SK-N-SH (cell line): ENCODE results near the gene TMED3. TPM values are rescaled to one million over a fixed set of nuclear protein-coding genes. Genes with fewer than 3 reads are reported as not detected.

Experiments used
- CTCF ChIA-PET: fragments of 300-600, 350-600 bp; formaldehyde crosslinking; extraction: SDS; loops from one replicate; lab custom pipeline; 2021; lab: Yijun Ruan, JAX
- POLR2A ChIA-PET: fragments of 350-600 bp; sonication (Branson Sonifier 250); formaldehyde crosslinking; extraction: SDS; loops from one replicate; lab custom pipeline; 2020; ENCODE audit warnings: antibody characterized with exemption, inconsistent platforms; lab: Yijun Ruan, JAX
- DNase-seq: peaks from one replicate; pipeline ENCODE4 v3.0.0; 2012
- H2AFZ ChIP-seq: fragments of 200-600 bp; sonication (generic); 2 replicates; pipeline ENCODE4 v1.8.1; 2016; ENCODE audit warnings: antibody characterized with exemption, mild to moderate bottlenecking, low read depth
- H3F3A ChIP-seq: fragments of 200-600 bp; sonication (generic); replicated peaks from 2 replicates; pipeline ENCODE3; 2016; ENCODE audit warnings: antibody characterized with exemption, mild to moderate bottlenecking; ENCODE audit not compliant: insufficient read depth
- H3K27ac ChIP-seq, 2 experiments: fragments of 200-500 bp in 1 of 2; fragments of 200-600 bp in 1 of 2; sonication (Bioruptor generic) in 1 of 2; sonication (generic), shearing (Covaris generic) in 1 of 2; 2 replicates each; pipeline versions ENCODE4 v1.5.1 to v1.6.1; 2014 to 2016; ENCODE audit warnings: low read depth in 2 of 2, inconsistent platforms in 1 of 2, low read length in 1 of 2, mild to moderate bottlenecking in 1 of 2, mixed read lengths in 1 of 2
- H3K27me3 ChIP-seq: fragments of 200-600 bp; sonication (generic), shearing (Covaris generic); 2 replicates; pipeline ENCODE4 v1.6.1; 2016; ENCODE audit warnings: mixed run types; ENCODE audit not compliant: insufficient read depth
- H3K36me3 ChIP-seq, 2 experiments: fragments of 200-500 bp in 1 of 2; fragments of 200-600 bp in 1 of 2; sonication (Bioruptor generic) in 1 of 2; sonication (generic) in 1 of 2; replicated peaks in 1 of 2; 2 replicates each; pipeline versions ENCODE3 to v1.5.1; 2014 to 2016; ENCODE audit warnings: low read length in 1 of 2, mild to moderate bottlenecking in 1 of 2; ENCODE audit not compliant: insufficient read depth in 2 of 2, control insufficient read depth in 1 of 2
- H3K4me1 ChIP-seq, 2 experiments: fragments of 200-500 bp in 1 of 2; fragments of 200-600 bp in 1 of 2; sonication (Bioruptor generic) in 1 of 2; sonication (generic), shearing (Covaris generic) in 1 of 2; 2 replicates each; pipeline versions ENCODE4 v1.5.1 to v1.6.1; 2014 to 2016; ENCODE audit warnings: low read depth in 1 of 2, low read length in 1 of 2, mixed run types in 1 of 2; ENCODE audit not compliant: insufficient read depth in 2 of 2, control insufficient read depth in 1 of 2
- H3K4me2 ChIP-seq: fragments of 200-600 bp; sonication (generic), shearing (Covaris generic); 2 replicates; pipeline ENCODE4 v1.6.1; 2017; ENCODE audit warnings: mixed run types
- H3K4me3 ChIP-seq, 2 experiments: fragments of 200-500 bp in 1 of 2; fragments of 200-600 bp in 1 of 2; sonication (Bioruptor generic) in 1 of 2; sonication (generic), shearing (Covaris generic) in 1 of 2; 2 replicates each; pipeline versions ENCODE4 v1.5.1 to v1.8.1; 2014 to 2016; ENCODE audit warnings: low read depth in 2 of 2, inconsistent platforms in 1 of 2, low read length in 1 of 2, mild to moderate bottlenecking in 1 of 2, mixed read lengths in 1 of 2, moderate library complexity in 1 of 2
- H3K79me2 ChIP-seq: fragments of 200-600 bp; sonication (generic); 2 replicates; pipeline ENCODE4 v1.8.1; 2017; ENCODE audit warnings: mild to moderate bottlenecking; ENCODE audit not compliant: insufficient read depth
- H3K9ac ChIP-seq: fragments of 200-600 bp; sonication (generic); 2 replicates; pipeline ENCODE4 v1.6.1; 2017; ENCODE audit warnings: mixed run types
- H3K9me2 ChIP-seq: fragments of 200-600 bp; sonication (generic); 2 replicates; pipeline ENCODE4 v1.6.1; 2017; ENCODE audit warnings: mixed run types
- H3K9me3 ChIP-seq: fragments of 200-600 bp; sonication (generic); 2 replicates; pipeline ENCODE4 v1.6.1; 2017; ENCODE audit warnings: mixed run types, mild to moderate bottlenecking, moderate library complexity
- H4K20me1 ChIP-seq: fragments of 200-600 bp; sonication (generic); 2 replicates; pipeline ENCODE4 v1.6.1; 2017; ENCODE audit warnings: mild to moderate bottlenecking, mixed run types; ENCODE audit not compliant: insufficient read depth
- CHD2 ChIP-seq: fragments of 150-350 bp; IDR thresholded peaks from 2 replicates; pipeline ENCODE4 v1.6.1; 2018; ENCODE audit warnings: low read length; ENCODE audit not compliant: partially characterized antibody
- ELF1 ChIP-seq: IDR thresholded peaks from 2 replicates; pipeline ENCODE4 v1.4.0; 2012
- EP300 ChIP-seq, 2 experiments: IDR thresholded peaks; 2 replicates each; pipeline versions ENCODE4 v1.4.0 to v1.6.1; 2012; ENCODE audit warnings: borderline replicate concordance in 1 of 2, low read depth in 1 of 2, low read length in 1 of 2
- EZH2phosphoT487 ChIP-seq: fragments of 200-600 bp; sonication (generic); IDR thresholded peaks from 2 replicates; pipeline ENCODE4 v1.6.1; 2017; ENCODE audit warnings: low read depth, mixed run types, mild to moderate bottlenecking, antibody characterized with exemption, moderate library complexity, borderline replicate concordance
- FOXJ3 ChIP-seq: sonication (generic); formaldehyde crosslinking; IDR thresholded peaks from 2 replicates; pipeline ENCODE4 v1.5.1; 2020; ENCODE audit warnings: mild to moderate bottlenecking, missing genetic modification reagents
- FOXM1 ChIP-seq: IDR thresholded peaks from 2 replicates; pipeline ENCODE4 v1.4.0; 2012; ENCODE audit warnings: low read depth, mild to moderate bottlenecking
- POLR2AphosphoS5 ChIP-seq: IDR thresholded peaks from 2 replicates; pipeline ENCODE4 v1.6.1; 2012; ENCODE audit warnings: low read depth, low read length
- RFX5 ChIP-seq: IDR thresholded peaks from 2 replicates; pipeline ENCODE4 v1.6.1; 2012; ENCODE audit warnings: mild to moderate bottlenecking, improper control_type of control experiment, low read length
- RXRA ChIP-seq: IDR thresholded peaks from 2 replicates; pipeline ENCODE4 v1.4.0; 2012; ENCODE audit warnings: low read depth, mild to moderate bottlenecking, borderline replicate concordance
- SMC3 ChIP-seq: IDR thresholded peaks from 2 replicates; pipeline ENCODE4 v1.6.1; 2012; ENCODE audit warnings: low read depth, low read length, improper control_type of control experiment
- TCF12 ChIP-seq: IDR thresholded peaks from 2 replicates; pipeline ENCODE4 v1.4.0; 2012
- TEAD4 ChIP-seq: IDR thresholded peaks from 2 replicates; pipeline ENCODE4 v1.4.0; 2012; ENCODE audit warnings: mild to moderate bottlenecking, borderline replicate concordance; ENCODE audit not compliant: insufficient read depth
- YY1 ChIP-seq: IDR thresholded peaks from 2 replicates; pipeline ENCODE4 v1.4.0; 2012; ENCODE audit warnings: low read depth, mild to moderate bottlenecking
- WGBS: methylation state at CpG from one replicate; pipeline ENCODE4 v1.1.6; 2017; ENCODE audit warnings: low lambda C conversion rate; 5-methylcytosine and 5-hydroxymethylcytosine counted together
- polyA plus RNA-seq, 3 experiments: library from polyadenylated mRNA; depleted of rRNA; stranded (reverse); fragments of >200 nt; gene quantifications; 2 replicates each; pipeline ENCODE4 v1.2.3, GENCODE V29; 2012
- TF ChIP-seq, protein P1 (sequence below): IDR thresholded peaks from 2 replicates; pipeline ENCODE4; 2012
- TF ChIP-seq, protein P2 (sequence below): fragments of 150-350 bp; IDR thresholded peaks from 2 replicates; pipeline ENCODE4 v1.6.1; 2017; ENCODE audit warnings: antibody characterized with exemption, low read length, low read depth, borderline replicate concordance
- TF ChIP-seq, protein P3 (sequence below): fragments of 200-600 bp; sonication (generic); IDR thresholded peaks from 2 replicates; pipeline ENCODE4 v1.6.1; 2017; ENCODE audit warnings: antibody characterized with exemption, mild to moderate bottlenecking, moderate library complexity
- TF ChIP-seq, protein P4 (sequence below): fragments of 150-350 bp; IDR thresholded peaks from 2 replicates; pipeline ENCODE4 v1.6.1; 2016; ENCODE audit warnings: mild to moderate bottlenecking, low read depth, low read length
- TF ChIP-seq, protein P5 (sequence below): IDR thresholded peaks from 2 replicates; pipeline ENCODE4 v1.4.0; 2012; ENCODE audit warnings: low read depth, borderline replicate concordance

TMED3 gene
- polyA plus RNA-seq, 1 of the 3 experiments (the other 2 are of a cell fraction): 128 TPM

DNA sequence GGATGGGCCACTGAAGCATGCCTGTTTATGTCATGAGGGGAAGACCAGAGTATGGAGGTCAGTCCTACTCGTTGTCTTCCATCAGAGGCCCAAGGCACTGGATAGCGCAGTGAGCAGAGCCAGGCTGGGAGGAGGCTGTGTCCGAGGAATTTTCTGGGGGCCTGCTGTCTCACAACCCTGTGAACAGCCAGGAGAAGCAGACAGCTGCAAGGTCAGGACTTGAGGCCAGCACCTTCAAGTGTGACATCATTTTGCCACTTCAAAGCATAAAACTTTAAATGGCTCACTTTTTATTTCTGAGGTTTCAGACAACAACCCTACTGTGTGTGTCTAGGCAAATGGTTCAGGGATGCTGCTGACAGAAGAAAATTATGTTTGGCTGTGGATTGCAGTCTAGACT, 47.2 kb downstream of the TMED3 start:
- Histone ChIP-seq H3F3A (no peaks in the 10 kb centered on the region), H3K4me1 (no peaks in the 10 kb centered on the region), H3K9me2 (no peaks in the 10 kb centered on the region), H4K20me1 (no peaks in the 10 kb centered on the region), H3K4me2 (no peak overlapping the region), H3K9ac (no peak overlapping the region), H3K27me3 (no peaks in the 10 kb centered on the region), H2AFZ (no peak overlapping the region), H3K4me3 (no peak overlapping the region), H3K79me2 (no peaks in the 10 kb centered on the region), H3K27ac (no peak overlapping the region), H3K36me3 (no peaks in the 10 kb centered on the region), H3K9me3 (no peaks in the 10 kb centered on the region)
- POLR2A ChIA-PET: no interaction called here
- WGBS: 81% methylated on average over 3 of the region's 3 CpGs
- no peak for DNase-seq
- TF ChIP-seq YY1 (no peak), EP300 (IDR thresholded peaks at IDR 0.05; ENCODE audit: borderline replicate concordance in 1 of 2, low read depth in 1 of 2, low read length in 1 of 2) (no peak), CHD2 (no peak), ELF1 (no peak), EZH2phosphoT487 (no peak), TCF12 (no peak), FOXM1 (no peak), POLR2AphosphoS5 (no peak), SMC3 (no peak), RFX5 (no peak), RXRA (no peak), FOXJ3 (no peak), TEAD4 (no peak)
- TF ChIP-seq, protein P1, sequence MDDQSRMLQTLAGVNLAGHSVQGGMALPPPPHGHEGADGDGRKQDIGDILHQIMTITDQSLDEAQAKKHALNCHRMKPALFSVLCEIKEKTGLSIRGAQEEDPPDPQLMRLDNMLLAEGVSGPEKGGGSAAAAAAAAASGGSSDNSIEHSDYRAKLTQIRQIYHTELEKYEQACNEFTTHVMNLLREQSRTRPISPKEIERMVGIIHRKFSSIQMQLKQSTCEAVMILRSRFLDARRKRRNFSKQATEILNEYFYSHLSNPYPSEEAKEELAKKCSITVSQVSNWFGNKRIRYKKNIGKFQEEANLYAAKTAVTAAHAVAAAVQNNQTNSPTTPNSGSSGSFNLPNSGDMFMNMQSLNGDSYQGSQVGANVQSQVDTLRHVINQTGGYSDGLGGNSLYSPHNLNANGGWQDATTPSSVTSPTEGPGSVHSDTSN: no peak
- TF ChIP-seq, protein P2, sequence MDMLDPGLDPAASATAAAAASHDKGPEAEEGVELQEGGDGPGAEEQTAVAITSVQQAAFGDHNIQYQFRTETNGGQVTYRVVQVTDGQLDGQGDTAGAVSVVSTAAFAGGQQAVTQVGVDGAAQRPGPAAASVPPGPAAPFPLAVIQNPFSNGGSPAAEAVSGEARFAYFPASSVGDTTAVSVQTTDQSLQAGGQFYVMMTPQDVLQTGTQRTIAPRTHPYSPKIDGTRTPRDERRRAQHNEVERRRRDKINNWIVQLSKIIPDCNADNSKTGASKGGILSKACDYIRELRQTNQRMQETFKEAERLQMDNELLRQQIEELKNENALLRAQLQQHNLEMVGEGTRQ: no peak
- TF ChIP-seq, protein P3, sequence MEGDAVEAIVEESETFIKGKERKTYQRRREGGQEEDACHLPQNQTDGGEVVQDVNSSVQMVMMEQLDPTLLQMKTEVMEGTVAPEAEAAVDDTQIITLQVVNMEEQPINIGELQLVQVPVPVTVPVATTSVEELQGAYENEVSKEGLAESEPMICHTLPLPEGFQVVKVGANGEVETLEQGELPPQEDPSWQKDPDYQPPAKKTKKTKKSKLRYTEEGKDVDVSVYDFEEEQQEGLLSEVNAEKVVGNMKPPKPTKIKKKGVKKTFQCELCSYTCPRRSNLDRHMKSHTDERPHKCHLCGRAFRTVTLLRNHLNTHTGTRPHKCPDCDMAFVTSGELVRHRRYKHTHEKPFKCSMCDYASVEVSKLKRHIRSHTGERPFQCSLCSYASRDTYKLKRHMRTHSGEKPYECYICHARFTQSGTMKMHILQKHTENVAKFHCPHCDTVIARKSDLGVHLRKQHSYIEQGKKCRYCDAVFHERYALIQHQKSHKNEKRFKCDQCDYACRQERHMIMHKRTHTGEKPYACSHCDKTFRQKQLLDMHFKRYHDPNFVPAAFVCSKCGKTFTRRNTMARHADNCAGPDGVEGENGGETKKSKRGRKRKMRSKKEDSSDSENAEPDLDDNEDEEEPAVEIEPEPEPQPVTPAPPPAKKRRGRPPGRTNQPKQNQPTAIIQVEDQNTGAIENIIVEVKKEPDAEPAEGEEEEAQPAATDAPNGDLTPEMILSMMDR: no peak
- TF ChIP-seq, protein P4, sequence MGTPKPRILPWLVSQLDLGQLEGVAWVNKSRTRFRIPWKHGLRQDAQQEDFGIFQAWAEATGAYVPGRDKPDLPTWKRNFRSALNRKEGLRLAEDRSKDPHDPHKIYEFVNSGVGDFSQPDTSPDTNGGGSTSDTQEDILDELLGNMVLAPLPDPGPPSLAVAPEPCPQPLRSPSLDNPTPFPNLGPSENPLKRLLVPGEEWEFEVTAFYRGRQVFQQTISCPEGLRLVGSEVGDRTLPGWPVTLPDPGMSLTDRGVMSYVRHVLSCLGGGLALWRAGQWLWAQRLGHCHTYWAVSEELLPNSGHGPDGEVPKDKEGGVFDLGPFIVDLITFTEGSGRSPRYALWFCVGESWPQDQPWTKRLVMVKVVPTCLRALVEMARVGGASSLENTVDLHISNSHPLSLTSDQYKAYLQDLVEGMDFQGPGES: no peak
- TF ChIP-seq, protein P5, sequence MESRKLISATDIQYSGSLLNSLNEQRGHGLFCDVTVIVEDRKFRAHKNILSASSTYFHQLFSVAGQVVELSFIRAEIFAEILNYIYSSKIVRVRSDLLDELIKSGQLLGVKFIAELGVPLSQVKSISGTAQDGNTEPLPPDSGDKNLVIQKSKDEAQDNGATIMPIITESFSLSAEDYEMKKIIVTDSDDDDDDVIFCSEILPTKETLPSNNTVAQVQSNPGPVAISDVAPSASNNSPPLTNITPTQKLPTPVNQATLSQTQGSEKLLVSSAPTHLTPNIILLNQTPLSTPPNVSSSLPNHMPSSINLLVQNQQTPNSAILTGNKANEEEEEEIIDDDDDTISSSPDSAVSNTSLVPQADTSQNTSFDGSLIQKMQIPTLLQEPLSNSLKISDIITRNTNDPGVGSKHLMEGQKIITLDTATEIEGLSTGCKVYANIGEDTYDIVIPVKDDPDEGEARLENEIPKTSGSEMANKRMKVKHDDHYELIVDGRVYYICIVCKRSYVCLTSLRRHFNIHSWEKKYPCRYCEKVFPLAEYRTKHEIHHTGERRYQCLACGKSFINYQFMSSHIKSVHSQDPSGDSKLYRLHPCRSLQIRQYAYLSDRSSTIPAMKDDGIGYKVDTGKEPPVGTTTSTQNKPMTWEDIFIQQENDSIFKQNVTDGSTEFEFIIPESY: no peak
- CTCF ChIA-PET: interaction anchor here (1.1 to 4.2 kb wide), 3 partner anchors 18 to 238 kb away, joined by 3 to 18 read pairs (median 7); no protein-coding TSS in a partner anchor
